Esophagus squamous epithelium (tissue), 5 donors: Measurements from ENCODE around the gene B3GALT6. TPM values are rescaled to one million over a fixed set of nuclear protein-coding genes. Genes with fewer than 3 reads are reported as not detected.

ENCODE experiments used
- DNase-seq: peaks from one replicate; lab custom pipeline; 2025; lab: John Stamatoyannopoulos, UW
- H3K27ac ChIP-seq, 4 donors: fragments of 200-600 bp; sonication (generic); one replicate each; pipeline ENCODE4 v1.5.1; 2016 to 2019; ENCODE audit warnings: mild to moderate bottlenecking in 1 of 4
- H3K27me3 ChIP-seq, 4 donors: fragments of 200-600 bp; sonication (generic); 1 replicate in 3 of 4; 2 replicates in 1 of 4; pipeline versions ENCODE4 v1.5.1 to v1.6.0; 2017 to 2021; ENCODE audit warnings: antibody characterized with exemption in 1 of 4
- H3K36me3 ChIP-seq, 3 donors: fragments of 200-600 bp; sonication (generic); one replicate each; pipeline ENCODE4 v1.5.1; 2016 to 2019
- H3K4me1 ChIP-seq, 3 donors: fragments of 200-600 bp; sonication (generic); one replicate each; pipeline ENCODE4 v1.5.1; 2017 to 2019
- H3K4me3 ChIP-seq, 4 donors: fragments of 200-600 bp; sonication (generic); 1 replicate in 3 of 4; 2 replicates in 1 of 4; pipeline ENCODE4 v1.5.1; 2016 to 2019; ENCODE audit warnings: mild to moderate bottlenecking in 2 of 4, moderate library complexity in 1 of 4
- H3K9me3 ChIP-seq, 3 donors: fragments of 200-600 bp; sonication (generic); one replicate each; pipeline ENCODE4 v1.5.1; 2016 to 2019
- POLR2A ChIP-seq, 4 donors: fragments of 450-650 bp; IDR thresholded peaks; one replicate each; pipeline ENCODE4 v1.6.1; 2017; ENCODE audit warnings: antibody characterized with exemption in 4 of 4, mild to moderate bottlenecking in 4 of 4, moderate library complexity in 3 of 4
- WGBS, 2 donors: methylation state at CpG; one replicate each; pipeline ENCODE4 v1.1.5; 2018; 5-methylcytosine and 5-hydroxymethylcytosine counted together
- intact Hi-C: fragments of 100-400 bp; cut with DNase I; formaldehyde crosslinking; loops from one replicate; pipeline ENCODE4 v1.15.0; 2022
- total RNA-seq, 4 donors: library from RNA; depleted of rRNA; stranded (reverse); fragments of >200 nt; gene quantifications; one replicate each; pipeline ENCODE4 v1.1.0, GENCODE V29; 2016
- TF ChIP-seq, protein P1 (sequence below), 6 experiments: fragments of 450-650 bp in 4 of 6; fragments of 200-600 bp in 2 of 6; sonication (generic) in 2 of 6; IDR thresholded peaks; one replicate each; pipeline ENCODE4 v1.5.1; 2016 to 2019; ENCODE audit warnings: antibody characterized with exemption in 6 of 6, mild to moderate bottlenecking in 4 of 6, moderate library complexity in 4 of 6
- donor health status: DM: yes; HTN: yes; CAD: no.

Gene B3GALT6
- total RNA-seq, 4 donors from 2014 or later = 13.5 to 17.5 (median 15.6) TPM

DNA sequence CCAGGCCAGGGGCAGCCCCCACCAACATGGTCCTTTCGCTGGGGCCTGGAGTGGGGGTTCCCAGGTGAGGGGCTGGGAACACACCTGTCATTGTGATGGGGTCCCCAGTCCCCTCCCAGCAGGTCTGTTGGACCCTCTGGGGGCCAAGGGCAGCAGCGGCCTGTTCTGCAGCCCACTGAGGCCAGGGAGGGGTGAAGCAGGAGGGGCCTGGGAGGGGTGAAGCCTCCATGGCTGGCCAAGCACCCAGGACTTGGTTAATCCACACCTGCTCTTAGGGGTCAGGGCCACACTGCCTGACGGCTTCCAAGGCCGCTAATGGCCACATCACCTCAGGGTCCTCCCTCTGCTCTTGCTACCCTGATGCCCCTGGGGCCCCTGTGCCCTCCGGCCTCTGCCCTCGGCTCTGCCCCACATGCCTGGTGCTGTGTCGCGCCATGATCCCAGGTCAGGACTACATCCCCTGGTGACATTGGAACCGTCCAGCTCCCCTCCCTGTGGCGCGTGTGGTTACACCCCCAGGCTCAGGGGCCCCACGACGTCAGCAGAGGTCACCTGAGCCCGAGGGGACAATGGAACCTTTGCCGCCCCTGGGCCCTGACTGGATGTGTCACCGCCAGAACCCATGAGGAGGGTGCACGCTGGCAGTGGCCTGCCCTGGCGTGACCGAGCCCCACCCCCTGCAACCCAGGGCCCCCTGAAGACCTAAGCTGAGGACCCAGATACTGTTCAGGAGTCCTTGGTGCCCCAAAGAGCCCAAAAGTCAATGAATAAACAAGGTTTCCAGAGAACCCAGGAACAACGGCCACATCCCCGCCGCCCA is 32.7 kb upstream of the B3GALT6 start:
- Histone ChIP-seq H3K27ac (no peak overlapping the region), H3K4me3 (no peak overlapping the region), H3K36me3 (no peaks in the 10 kb centered on the region), H3K4me1 (peaks cover 7 to 27% (median 9%) of the 10 kb centered on the region in 3 donors), H3K27me3 (peaks cover 0 to 38% (median 2%) of the 10 kb centered on the region in 4 donors), H3K9me3 (peaks cover 0 to 7% (median 0%) of the 10 kb centered on the region in 3 donors)
- no peak for DNase-seq
- intact Hi-C loops = no loop called here
- TF ChIP-seq, protein P1, sequence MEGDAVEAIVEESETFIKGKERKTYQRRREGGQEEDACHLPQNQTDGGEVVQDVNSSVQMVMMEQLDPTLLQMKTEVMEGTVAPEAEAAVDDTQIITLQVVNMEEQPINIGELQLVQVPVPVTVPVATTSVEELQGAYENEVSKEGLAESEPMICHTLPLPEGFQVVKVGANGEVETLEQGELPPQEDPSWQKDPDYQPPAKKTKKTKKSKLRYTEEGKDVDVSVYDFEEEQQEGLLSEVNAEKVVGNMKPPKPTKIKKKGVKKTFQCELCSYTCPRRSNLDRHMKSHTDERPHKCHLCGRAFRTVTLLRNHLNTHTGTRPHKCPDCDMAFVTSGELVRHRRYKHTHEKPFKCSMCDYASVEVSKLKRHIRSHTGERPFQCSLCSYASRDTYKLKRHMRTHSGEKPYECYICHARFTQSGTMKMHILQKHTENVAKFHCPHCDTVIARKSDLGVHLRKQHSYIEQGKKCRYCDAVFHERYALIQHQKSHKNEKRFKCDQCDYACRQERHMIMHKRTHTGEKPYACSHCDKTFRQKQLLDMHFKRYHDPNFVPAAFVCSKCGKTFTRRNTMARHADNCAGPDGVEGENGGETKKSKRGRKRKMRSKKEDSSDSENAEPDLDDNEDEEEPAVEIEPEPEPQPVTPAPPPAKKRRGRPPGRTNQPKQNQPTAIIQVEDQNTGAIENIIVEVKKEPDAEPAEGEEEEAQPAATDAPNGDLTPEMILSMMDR (IDR thresholded peaks at IDR 0.05) = no peak
- WGBS, 2 donors = 83 to 90% methylated on average over 4 to 6 of the region's 22 CpGs

DNA sequence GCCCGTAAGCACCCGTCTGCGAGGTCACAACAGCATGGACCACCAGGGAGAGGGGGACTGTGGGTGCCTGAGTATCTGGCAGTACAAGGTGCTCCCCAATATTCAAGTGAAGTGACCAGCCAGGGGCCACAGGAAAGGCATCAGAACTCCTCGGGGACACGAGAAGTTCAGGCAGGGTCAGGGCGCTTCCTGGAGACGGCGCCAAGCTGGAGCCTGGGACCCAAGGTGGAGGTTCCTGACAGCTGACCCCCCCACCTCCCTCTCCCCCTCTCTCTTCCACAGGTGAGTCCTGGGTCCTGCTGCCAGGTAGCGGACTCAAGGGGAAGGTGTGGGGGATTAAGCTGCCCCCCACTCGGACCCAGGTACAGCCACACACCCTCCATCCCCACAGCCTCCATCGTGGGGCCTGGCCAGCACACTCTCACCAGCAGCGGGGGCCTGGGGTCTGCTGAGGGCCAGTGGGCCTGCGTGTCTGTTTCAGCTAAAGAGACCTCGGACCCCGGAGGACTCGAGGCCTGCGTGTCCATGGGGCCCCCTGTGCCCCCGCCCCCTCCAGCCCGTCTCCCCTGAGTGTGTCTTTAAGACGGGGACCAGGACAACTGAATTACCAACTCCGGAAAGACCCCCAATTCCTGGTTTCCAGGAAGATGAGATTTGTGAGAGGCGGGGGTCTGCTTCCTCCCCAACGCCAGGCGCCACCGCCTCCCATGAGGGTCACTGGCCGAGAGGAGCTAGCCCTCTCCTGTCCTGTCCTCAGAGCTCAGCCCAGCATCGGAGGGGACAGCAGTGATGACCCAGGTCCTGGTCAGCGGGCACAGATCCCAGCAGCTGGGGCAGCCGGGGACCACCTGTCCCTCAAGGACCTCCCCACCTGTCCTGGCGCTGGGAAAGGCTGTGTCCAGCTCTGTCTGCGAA is 31.8 kb upstream of the B3GALT6 start:
- Histone ChIP-seq H3K36me3 (no peaks in the 10 kb centered on the region), H3K4me1 (peaks cover 7 to 31% (median 9%) of the 10 kb centered on the region in 3 donors), H3K9me3 (no peaks in the 10 kb centered on the region), H3K27ac (no peak overlapping the region), H3K4me3 (peak overlapping the region in 2 of 4 donors; percentile 58 to 69), H3K27me3 (peaks cover 0 to 45% (median 2%) of the 10 kb centered on the region in 4 donors)
- 67 to 87% methylated on average over 1 to 3 of the region's 31 CpGs for WGBS, 2 donors
- DNase-seq = no peak
- intact Hi-C loops = no loop called here
- TF ChIP-seq, protein P1 (IDR thresholded peaks at IDR 0.05) = no peak
- TF ChIP-seq POLR2A (IDR thresholded peaks at IDR 0.05) = no peak

DNA sequence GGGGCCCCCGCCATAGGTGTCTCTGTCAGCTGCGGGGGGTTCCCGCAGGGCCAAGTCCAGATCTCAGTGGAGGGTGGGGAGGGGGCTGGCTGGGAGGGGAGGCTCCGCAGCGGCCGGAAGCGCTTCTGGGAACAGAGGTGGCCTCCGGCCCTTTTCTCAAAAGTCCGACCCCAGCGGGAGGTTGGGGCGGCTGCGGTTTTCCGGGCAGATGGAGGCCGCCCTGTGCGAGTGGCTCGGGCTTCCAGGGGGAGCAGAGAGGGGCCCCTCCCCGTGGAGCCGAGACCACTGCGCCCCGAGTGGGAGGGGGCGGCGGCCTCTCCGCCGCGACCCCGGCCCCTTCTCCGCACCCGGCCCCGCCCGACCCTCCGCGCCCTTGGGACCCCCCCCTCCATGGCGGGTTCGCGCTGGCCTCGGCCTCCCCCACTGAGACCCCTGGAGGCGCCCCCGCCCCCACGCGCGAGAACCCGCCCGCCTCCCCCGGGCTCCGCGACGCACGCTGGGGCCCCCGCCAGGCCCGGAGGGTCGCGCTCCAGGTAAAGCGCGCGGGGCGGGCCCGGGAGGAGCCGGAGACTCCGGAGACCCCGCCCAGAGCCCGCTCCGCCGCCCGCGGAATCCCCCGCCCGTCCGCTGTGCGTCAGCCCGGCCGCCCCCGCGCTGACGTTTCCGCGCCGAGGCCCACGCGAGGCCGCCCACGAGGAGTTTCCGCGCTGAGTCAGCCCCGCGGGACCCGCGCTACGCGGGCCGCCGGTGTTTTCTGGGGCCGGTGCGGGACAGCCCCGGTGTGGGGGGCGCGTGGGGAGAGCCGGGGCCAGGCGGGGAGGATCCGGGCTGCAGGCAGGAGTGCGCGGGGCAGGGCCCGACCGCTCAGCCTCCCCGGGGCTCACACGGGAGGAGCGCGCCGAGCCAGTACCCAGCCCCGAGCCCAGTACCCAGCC is 30.9 kb upstream of the B3GALT6 start:
- peaks cover 0 to 55% (median 2%) of the 10 kb centered on the region in 4 donors for H3K27me3 ChIP-seq

DNA sequence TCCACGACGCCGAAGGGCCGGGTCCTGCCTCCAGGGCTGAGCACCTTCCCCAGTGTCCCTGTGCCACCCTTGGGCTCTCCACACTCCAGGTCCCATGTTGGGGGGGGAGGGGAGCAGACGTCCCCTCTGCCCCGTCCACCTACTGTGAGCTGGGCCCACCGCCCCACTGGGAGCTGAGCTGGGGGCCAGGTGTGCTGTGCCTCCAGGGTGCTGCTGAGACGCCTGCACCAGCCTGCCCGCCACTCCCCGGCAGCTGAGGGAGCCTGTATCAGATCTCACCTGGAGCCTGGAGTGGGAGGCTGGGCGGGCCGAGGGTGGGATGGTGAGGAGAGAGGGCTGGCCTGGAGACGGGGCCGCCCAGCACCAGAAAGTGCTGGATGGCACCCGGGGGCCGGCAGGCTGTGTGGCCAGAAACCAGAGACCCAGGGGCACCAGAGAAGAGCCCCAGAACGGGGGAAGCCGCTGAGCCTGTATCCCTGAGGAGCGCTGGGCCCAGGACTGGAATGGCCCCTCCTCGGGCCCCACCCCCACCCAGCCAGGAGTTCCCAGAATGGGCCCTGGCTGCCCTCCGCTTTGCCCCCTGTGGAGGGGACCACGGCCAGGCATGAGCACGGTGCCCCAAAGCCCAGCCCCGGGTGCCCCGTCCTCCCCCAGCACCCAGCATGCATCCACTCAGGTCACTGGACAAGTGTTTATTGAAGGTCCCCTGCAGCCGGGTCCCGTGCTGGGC is 29.0 kb upstream of the B3GALT6 start:
- no peaks in the 10 kb centered on the region for H3K36me3 ChIP-seq
- H3K4me3 ChIP-seq = peak overlapping the region in 1 of 4 donors; percentile 31
- H3K27me3 ChIP-seq = peaks cover 0 to 73% (median 2%) of the 10 kb centered on the region in 4 donors
- 35 to 48% methylated on average over 4 to 8 of the region's 27 CpGs for WGBS, 2 donors
- intact Hi-C loops = no loop called here
- peaks cover 28 to 59% (median 30%) of the 10 kb centered on the region in 3 donors for H3K4me1 ChIP-seq
- no peaks in the 10 kb centered on the region for H3K9me3 ChIP-seq
- TF ChIP-seq POLR2A (IDR thresholded peaks at IDR 0.05) = peak in 1 of 4 donors; percentile 11
- TF ChIP-seq, protein P1 (IDR thresholded peaks at IDR 0.05) = no peak
- no peak overlapping the region for H3K27ac ChIP-seq
- no peak for DNase-seq

More for the DNA sequence above, 30.9 kb upstream of the B3GALT6 start:
- Histone ChIP-seq H3K27ac (peak overlapping the region in 3 of 4 donors; percentile 43 to 69 (median 57)), H3K36me3 (no peaks in the 10 kb centered on the region), H3K4me1 (peaks cover 11 to 41% (median 15%) of the 10 kb centered on the region in 3 donors), H3K4me3 (peak overlapping the region; percentile 35 to 69 (median 52)), H3K9me3 (no peaks in the 10 kb centered on the region)
- intact Hi-C loops = no loop called here
- TF ChIP-seq, protein P1 (IDR thresholded peaks at IDR 0.05) = no peak
- TF ChIP-seq POLR2A (IDR thresholded peaks at IDR 0.05) = peak in 1 of 4 donors; percentile 48
- no peak for DNase-seq
- 4% methylated on average over 23 of the region's 109 CpGs; no CpG with 5 or more reads in 1 of the 2 donors for WGBS, 2 donors
